Hypothalamus (tissue), 51 donors: ENCODE results near the gene CYP17A1.

Experiments used
- DNase-seq, 51 donors: peaks; one replicate each; lab custom pipeline; 2025; lab: John Stamatoyannopoulos, UW

Gene CYP17A1

DNA sequence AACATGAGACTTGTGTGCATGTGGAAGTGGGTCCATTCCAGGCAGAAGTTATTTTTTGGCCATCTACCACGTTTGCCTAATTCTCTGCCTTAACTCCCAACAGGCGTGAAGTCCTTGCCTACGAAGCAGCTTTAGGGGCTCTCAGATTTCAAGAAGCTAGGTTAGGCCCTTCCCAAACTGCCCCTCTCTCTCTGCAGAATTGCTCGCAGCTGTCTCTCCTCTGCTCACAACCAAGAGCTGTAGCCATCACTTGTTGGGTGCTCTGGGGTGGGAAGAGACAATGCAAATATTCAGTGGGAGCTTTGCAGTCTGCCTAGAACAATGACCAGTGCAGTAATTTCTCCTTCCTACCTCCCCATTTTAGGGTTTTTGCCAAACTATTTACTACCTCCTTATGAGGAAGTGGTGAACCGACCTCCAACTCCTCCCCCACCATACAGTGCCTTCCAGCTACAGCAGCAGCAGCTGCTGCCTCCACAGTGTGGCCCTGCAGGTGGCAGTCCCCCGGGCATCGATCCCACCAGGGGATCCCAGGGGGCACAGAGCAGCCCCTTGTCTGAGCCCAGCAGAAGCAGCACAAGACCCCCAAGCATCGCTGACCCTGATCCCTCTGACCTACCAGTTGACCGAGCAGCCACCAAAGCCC, 24.9 kb downstream of the CYP17A1 start:
- peak in 2 of 51 donors; percentile 6 to 10 for DNase-seq

DNA sequence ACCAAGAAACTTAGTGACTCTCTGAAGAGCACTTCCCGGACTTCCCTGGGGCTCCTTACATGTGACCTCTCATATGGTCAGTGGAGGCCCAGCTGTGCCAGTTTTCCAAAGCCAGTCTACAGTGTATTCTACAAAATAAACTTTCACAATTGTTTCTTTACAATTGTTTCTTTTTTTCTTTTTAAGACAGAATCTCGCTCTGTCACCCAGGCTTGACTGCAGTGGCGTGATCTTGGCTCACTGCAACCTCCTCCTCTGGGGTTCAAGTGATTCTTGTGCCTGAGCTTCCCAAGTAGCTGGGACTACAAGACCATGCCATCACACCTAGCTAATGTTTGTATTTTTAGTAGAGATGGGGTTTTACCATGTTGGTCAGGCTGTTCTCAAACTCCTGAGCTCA, 25.9 kb downstream of the CYP17A1 start:
- no peak for DNase-seq

DNA sequence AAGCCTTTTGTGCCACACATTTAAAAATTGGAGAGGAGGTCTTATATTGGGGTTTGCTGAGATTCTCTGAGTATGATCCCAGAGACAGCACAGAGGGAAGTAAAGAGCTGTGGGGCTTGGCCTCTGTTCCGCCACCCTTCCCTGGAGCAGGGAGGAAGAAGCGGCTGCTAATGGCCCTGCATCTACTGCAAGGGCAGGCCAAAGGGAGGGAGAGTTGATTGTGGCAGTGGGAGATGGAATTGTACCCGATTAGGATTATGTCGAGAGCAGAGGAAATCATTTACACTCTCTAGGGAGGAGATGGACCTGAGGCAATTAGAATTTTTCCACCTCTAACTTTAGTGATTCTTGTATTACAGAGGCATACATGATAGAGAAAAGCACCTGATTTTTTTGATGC, 28.8 kb downstream of the CYP17A1 start:
- no peak for DNase-seq

DNA sequence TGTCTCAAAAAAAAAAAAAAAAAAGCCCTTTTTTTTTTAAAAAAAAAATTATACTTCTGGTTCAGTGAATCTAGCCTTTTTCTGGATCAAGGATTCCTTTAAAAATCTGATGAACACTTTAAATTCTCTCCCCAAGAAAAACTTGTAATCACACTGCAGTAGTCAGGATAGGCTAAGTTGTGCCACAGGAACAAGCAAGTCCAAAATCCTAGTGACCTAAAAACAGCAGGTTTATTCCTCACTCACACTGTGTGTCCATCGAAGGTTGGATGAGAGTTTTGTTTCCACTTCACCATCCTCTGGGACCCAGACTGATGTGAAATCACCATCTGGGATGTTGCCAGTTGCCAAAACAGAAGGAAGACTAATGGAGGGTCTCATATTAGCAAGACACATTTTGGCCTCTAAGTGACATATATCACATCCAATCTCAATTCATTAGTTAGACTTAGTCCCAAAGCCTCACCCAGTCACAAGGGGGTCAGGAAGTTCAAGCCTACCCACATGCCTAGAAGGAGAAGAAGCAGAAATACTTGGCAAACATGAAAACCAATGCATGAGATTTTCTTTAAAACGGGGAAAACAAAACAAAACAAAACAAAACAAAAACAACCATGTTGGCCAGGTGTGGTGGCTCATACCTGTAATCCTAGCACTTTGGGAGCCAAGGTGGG, 32.7 kb downstream of the CYP17A1 start:
- DNase-seq = no peak

DNA sequence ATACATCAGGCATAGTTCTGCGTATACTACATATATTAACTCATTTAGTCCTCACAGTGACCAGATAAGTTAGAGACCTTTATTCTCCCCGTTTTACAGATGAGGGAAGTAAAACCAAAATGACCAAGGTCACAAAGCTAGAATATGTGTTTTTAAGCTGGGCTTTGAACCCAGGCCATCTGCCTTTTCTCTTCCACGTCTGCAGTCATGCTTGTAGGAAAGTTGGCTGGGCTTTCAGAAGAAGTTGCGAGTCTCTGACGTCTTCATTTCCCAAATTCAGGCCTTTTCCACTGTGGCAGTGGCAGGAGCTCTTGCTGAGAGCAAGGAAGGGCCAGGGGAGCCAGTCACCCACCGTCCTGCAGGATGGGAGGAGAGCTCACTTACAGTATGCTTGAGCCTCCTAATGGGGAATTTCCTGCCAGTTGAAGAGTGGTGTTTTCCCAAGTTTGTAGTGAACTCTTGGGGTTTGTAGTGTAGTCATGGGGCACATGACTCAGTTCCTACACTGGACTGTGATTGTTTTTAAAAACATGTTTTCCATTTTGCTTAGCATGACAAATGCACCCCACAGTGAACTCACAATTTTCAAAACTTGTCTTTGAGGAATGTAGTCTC, 34.2 kb downstream of the CYP17A1 start:
- no peak for DNase-seq

DNA sequence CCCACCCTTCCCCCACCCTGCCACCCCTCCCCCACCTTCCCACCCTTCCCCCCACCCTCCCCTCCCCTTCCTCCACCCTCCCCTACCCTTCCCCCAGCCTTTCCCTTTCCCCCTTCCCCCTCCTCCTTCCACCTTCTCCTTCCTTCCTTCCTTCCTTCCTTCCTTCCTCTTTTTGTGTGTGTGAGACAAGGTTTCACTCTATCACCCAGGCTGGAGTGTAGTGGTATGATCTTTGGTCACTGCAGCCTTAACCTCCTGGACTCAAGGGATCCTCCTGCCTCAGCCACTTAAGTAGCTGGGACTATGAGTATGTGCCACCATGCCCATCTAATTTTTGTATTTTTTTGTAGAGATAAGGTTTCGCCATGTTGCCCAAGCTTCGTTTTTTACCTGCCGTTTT, 35.2 kb downstream of the CYP17A1 start:
- DNase-seq = no peak

DNA sequence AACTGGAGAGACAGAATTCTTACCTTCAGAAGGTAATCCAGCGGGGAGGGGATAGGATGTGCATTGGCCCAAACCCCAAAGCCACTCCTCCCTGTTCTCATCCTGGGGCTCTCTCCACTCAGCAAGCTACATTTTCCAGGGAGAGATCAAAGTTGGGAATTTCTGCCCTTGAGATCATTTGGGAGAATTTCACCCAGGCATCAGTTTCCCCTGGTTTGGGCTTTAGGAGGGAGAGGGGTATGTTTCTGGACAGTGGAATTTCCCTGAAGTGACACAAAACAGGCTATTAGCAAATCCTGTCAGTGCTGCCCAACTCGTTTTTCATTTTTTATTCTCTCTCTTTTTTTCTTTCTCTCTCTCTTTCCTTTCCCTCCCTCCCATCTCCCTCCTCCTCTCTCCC, 35.7 kb downstream of the CYP17A1 start:
- no peak for DNase-seq

DNA sequence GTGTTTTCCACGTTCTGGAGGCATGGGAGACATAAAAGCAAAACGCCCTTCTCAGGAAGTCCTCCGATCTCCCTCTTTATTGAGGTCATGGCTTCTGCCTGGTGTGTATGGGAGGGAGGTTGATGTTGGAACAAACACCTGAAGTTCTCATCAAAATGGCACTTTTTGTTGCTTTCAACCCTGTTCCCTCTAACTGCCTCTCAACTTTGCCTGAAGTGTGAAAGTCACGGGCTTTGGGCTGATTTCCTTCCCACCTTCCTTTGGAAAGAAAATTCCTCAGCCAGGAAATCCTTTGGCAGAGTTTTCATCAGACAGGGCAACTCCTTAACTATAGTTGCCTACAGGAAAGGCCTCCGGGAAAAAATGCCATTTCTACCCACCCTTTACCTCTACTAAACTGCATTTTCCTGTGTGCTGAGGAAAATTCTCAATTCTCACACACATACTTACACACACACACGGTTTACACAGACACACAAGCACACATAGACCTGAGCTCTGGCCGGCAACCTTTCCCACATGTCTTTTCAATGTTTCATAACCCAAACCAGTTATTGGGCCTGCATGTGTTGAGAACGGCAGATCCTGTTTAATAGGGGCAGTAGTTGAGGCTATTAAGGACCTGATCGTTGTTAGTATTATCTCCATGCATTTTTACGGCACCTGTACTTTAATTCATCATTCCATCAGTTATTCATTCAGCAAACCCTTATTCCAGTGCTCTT, 36.4 kb downstream of the CYP17A1 start:
- DNase-seq = no peak

DNA sequence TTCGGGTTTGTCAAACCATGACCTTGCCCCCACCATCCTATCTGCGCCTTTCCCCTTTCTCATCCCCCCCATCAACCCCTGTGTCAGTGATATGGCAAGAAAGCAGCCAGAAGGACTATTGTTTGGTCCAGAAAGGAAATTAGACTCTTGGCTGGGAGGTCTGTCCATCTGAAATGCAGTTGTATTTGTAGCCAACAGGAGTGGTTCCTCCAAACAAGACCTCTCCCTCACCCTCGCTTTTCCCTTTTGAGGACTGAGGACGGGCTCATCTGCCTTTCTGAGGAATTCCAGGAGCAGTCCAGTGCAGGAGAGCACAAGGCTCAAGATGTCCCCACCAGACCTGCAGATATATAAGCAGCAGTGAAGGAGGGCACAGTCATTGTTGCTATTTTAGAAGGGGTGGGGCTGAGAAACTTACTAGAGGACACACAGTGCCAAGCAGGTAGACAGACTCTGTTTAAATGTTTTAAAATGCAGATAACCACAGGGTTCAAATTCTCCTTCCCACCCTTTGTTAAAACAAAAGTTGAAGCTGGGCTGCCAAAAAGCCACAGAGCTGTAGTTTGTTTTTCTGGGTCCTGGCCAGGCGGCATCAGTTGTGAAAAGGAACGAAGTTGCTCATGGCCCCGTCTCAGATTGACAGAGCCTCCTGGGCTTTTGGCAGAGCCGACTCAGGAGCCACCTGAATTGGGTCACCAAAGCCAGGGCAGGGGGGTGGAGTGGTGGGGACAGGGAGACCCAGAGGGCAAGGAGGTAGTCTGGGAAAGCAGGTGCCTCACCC, 37.3 kb downstream of the CYP17A1 start:
- peak in 21 of 51 donors; percentile 10 to 60 (median 28) for DNase-seq

DNA sequence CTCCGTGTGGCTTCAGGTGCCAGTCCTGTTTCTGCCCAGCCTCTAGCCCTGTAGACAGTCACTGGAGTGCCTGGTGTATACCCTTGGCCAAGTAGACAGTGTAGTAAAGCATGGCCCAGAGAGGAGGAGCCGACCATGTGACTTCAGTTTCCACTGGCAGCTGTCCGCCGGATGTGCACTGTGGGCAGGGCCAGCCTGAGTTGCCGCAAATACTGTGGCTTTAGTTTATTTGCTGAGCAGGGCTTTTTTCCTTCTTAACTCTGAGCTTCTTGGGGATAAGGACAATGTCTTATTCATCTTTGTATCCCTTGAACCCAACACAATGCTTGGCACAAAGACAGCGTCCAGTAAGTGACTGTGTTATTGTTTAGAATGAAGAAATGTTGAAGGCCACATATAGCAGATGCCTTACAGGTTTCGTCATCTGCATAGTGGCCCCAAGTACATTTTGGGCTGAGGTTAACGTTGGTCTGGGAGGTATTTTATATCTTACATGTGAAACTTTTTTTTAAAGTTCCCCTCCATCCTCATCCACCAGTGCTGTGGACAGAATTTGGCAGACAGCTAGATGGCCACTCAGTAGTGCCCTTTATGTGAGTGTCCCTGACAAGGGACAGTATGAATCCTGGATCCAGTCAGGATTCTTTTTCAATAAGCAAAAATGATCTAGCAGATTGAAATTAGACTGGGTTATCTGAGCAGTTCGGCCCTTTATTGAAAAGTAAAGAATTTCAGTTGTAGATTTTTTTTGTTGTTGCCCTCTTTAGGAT, 40.6 kb downstream of the CYP17A1 start:
- DNase-seq = peak in 43 of 51 donors; percentile 17 to 82 (median 65)

DNA sequence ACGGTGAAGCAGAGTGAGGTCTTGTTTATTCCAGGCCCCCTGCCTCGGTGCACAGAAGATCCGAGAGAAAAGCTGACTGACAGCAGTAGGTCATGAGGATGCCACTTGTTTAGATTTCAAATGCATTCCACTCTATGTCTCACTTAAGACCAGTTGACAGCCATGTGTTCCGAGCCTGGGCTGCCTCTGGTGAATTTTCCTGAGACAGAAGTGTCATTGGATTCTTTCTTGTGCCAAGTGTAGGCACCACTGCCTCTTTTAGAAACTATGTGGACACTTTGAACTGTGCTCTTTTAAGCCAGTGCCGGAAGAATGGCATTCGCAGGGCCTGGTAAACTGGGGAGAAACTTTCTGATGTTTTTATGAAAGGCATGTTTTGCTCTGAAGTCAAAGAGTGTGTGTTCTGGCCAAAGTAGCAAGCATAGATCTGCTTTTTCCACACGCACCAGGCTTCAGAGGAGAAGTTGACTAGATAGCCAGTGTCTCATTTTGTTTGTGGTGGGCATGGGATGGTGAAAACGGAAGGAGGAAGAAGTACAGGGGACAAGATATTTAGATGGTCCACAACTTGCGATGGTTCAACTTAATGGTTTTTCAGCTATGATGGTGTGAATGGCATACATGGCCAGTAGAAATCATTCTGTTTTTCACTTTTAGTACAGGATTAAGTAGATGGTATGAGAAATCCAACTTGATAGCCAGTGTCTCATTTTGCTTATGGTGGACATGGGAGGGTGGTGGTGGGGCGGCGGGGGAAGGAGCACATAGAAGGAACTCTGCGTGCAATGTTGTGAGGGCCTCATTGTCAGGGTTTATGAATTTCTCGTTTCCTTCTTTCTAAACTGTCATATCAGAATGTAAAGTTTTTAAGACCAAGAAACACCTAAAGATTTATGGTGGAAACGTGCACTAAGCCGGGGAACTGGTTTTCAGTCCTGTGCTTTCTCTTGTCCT, 41.5 kb downstream of the CYP17A1 start:
- no peak for DNase-seq

DNA sequence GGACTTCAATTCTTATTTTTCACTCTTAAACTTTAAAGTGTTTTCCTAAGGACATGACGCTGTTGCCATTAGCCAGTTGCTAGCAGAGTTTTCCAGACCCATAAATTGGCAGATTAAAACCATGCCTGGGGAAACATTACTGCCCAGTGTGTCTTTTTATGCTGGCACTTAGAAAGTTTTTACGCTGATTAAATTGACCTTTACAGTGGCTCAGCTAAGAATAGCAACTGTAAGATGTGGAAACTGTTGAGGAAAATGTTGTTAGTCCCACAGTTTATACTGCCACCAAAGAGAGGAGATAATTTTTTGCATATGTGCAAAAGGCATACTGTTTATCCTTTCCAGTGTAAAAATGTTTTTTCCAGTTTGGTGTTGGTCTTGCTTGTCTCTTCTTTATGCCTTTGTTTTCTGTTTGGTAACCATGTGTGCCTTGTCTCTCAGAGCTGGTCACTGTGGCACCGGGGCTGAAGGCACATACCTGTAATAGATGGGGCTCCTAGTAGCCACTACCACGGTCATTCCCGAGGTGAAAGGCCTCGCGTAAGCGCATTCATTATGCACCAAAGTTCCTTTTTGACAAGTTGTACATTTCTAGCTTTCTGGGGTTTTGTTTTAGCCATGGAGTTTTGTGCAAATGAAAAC, 45.3 kb downstream of the CYP17A1 start:
- DNase-seq = no peak

DNA sequence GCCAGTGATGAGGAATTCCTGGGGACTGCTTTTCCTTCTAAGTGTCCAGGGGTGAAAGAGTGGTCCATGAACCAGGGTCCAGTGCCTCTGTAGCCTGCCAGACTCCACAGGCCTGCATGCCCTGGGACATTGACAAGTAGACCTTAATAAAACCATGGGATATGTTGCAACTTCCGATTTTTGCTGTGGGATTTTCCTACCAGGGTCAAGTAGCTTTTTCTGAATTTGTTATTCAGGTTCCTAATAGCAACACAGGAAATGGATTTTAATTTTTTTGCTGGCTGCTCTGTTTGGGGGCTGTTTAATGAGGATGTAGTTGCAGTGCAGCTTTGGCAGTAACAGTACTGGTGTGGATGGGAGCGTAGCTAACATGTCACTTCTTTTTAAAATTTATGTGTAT, 51.4 kb downstream of the CYP17A1 start:
- DNase-seq = no peak

DNA sequence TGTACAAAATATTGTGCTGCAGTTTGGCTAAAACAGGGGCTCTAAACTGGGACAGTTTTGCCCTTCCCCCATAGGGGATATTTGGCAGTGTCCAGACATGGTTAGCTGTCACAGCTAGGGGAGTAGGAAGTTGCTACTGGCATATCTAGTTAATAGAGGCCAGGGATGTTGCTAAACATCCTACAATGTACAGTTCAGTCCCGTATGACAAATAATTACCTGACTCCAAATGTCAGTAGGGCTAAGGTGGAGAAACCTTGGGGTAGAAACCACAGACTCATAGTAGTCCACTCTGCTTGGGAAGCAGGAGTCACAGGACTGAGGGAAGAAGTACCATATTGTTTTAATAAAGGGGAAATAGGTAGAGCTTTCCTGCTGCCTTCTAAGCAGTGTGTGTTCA, 53.6 kb downstream of the CYP17A1 start:
- DNase-seq = no peak

DNA sequence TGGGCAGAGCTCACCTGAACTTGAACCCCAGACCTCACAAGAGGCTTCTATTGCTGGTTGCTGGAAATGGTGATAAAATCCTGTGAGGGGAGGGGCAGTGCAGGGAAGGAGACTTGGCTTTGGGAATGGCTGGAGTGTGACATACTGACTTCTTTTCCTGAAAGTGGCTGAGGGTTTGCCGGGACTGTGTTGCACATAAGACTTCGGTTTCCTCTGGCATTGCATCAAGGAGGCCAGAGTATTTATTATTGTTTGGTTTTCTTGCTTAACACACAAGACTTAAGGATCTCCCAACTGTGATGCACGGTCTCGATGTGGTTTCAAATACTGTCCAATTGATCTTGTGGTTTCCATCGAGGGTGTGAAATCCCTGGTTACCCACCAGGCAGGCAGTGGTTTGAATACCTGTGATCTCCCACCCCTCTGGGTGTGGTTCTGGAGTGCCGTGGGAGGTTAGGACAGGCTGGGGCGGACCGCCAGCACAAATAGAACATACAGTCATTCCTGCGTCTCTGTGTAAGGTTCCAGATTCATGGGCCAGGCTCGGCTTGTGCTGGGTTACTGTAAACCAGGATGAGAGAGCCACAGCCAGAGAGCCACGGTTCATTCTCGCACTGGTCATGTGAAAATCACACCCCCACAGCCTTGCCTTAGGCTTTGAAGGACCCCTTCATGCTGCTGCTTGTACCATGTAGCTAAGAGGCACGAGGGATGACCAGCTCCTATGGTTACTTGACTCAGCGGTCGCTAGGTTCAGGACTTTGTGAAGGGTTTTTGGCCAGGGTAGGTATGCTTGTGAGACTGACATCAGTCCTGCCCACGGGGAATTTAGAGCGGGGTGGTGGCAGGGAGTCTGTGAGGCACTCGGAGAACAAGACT, 54.3 kb downstream of the CYP17A1 start:
- DNase-seq = peak in 7 of 51 donors; percentile 3 to 47 (median 32)

DNA sequence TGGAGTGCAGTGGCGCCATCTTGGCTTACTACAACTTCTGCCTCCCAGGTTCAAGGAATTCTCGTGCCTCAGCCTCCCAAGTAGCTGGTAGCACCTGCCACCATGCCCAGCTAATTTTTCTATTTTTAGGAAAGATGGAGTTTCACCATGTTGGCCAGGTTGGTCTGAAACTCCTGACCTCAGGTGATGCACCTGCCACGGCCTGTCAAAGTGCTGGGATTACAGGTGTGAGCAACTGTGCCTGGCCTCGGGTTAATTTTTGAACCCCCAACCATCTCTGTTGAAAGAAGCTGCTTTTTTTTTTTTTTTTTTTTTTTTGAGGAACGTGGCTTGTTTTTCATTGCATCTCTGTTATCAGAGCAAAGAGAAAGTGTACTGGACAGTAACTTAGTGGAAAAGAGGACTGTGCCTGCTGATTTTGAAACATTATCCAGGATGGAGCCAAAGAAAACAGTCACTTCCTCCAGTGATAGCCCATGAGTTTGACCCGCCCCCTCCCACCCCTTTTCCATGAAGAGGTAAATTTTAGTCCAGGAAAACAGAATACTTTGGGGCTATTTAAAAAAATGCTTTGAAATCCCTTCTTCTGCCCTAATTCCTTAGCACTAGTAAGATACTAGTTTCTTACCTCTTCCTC, 55.2 kb downstream of the CYP17A1 start:
- DNase-seq = no peak
